Activated T-cell treated with anti-CD3 and anti-CD28 coated beads for 1 hour (primary cell): ENCODE measurements around the gene ZNF638.
"Not testable (repeated sequence)": the region's sequence is repeated elsewhere in the genome, so short reads cannot be mapped to it uniquely, and the experiment has no call there.

Experiments
- DNase-seq: peaks from one replicate; pipeline ENCODE4 v3.0.0-alpha.2; 2020; ENCODE audit warnings: low read depth

The ZNF638 gene, protein sequence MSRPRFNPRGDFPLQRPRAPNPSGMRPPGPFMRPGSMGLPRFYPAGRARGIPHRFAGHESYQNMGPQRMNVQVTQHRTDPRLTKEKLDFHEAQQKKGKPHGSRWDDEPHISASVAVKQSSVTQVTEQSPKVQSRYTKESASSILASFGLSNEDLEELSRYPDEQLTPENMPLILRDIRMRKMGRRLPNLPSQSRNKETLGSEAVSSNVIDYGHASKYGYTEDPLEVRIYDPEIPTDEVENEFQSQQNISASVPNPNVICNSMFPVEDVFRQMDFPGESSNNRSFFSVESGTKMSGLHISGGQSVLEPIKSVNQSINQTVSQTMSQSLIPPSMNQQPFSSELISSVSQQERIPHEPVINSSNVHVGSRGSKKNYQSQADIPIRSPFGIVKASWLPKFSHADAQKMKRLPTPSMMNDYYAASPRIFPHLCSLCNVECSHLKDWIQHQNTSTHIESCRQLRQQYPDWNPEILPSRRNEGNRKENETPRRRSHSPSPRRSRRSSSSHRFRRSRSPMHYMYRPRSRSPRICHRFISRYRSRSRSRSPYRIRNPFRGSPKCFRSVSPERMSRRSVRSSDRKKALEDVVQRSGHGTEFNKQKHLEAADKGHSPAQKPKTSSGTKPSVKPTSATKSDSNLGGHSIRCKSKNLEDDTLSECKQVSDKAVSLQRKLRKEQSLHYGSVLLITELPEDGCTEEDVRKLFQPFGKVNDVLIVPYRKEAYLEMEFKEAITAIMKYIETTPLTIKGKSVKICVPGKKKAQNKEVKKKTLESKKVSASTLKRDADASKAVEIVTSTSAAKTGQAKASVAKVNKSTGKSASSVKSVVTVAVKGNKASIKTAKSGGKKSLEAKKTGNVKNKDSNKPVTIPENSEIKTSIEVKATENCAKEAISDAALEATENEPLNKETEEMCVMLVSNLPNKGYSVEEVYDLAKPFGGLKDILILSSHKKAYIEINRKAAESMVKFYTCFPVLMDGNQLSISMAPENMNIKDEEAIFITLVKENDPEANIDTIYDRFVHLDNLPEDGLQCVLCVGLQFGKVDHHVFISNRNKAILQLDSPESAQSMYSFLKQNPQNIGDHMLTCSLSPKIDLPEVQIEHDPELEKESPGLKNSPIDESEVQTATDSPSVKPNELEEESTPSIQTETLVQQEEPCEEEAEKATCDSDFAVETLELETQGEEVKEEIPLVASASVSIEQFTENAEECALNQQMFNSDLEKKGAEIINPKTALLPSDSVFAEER (N-terminal part only)

DNA sequence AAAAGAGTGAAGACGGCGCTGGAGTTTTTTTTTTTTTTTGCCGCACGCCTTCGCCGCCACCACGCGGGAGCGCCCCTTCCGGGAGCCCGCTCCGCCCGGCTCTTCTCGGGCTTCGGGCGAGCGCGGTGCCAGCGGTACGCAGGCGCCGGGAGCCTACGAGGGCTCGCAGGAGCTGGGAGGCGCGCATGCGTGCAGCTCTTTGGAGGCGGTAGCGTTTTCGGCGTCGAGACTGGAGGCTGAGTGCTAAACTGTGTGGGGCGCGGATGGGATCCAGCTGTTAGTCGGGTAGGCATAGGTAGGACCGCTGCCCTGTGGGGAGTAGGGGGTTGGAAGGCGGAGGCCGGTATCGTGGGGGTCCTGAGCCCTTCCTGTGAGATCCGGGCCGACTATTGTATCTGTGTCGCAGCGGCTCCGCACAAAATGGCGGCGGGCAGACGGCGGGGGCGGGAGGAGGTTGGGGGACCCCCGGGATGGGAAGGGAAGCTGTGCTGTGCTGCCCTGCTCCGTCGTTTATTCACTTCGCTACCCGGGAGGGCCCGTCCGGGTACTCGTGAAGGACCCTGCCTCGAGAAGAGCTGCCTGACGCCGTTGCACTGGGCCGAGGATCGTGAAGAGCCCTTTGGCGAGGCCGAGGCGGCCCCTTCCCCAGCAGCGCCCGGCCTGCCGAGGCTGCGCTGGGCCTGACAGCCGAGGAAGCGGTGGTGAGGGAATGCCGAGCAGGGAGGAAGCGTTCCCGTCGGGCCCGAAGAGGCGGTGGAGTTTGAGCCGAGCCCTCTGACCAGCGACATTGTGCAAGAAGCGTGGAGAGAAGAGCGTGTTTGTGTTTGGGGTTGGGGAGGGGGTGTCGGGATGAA lies at the start of gene ZNF638:
Gene ZNF638 (plus strand): TSS at position 202 of the 854 bp plus-strand sequence. CDS start 17,173 bp downstream, outside the sequence.
- peak; percentile 88 for DNase-seq

DNA sequence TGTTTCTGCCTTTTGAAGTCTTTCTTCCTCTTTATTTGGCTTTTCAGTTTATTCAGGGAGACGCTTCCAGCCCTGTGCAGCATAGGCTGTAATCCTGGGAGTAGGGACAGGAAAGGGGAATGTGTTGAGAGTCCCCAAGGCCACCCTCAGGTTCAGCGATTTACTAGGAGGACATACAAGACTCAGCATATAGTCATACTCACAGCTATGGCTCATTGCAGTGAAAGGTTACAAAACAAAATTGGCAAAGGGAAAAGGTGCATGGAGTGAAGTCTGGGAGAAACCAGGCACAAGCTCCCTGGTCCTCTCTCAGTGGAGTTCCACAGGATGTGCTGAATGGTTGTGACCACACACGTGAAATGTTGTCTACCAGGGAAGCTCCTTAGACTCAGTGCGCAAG lies 49.6 kb upstream of the ZNF638 start:
- no peak for DNase-seq

DNA sequence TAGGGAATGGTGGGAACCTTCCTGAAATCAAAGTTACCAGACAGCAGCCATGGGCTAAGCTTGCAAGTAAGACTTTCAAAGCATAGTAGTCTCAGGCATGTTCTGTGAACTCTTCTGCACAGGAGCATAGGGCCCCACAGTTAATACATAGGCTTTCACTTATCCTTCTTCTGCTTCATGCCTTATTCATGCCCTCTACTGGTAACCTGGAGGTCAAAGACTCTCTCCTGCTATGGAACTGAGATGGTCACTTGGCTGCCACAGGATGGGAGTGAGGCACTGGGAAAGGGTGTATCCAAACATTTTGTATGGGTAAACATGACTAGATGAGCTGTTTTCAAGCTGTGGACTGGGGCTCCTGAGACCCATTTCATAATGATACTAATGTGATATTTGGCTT lies 49.1 kb upstream of the ZNF638 start:
- DNase-seq = no peak

DNA sequence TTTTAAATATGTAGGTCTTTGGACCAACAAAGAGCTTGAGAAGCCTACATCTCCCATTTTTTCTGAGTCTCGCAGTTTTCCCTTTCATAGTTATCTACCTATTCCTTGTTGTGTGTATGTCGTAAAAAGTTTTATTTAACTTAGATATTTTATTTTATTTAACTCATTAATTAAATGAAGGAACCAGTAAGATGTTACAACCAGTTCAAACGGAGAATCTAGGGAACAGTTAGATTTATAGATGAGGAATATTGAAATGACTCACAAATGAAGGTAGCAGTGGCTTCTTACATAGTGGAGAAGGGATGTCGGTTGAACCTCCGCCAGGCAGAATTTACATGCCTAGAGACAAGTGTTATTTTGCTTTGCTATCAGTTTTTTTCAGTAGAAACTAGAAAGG lies 48.5 kb upstream of the ZNF638 start:
- no peak for DNase-seq

DNA sequence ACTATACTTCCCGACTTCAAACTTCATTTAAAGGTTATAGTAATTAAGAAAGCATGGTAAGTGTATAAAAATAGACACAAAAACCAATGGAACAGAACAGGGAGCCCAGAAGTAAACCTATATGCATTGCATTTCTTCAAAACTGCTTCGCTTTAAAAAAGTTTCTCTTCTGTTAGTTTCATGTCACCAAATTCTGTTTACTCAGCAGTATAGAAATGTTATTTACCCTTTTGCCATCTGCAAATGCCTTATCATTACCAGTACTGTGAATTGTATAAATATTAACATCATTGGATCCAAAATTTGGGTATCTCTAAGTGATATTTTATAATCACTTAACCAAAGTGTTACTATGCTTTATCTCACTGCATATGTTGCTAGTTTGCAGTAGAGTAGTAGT lies 45.9 kb upstream of the ZNF638 start:
- DNase-seq = no peak

DNA sequence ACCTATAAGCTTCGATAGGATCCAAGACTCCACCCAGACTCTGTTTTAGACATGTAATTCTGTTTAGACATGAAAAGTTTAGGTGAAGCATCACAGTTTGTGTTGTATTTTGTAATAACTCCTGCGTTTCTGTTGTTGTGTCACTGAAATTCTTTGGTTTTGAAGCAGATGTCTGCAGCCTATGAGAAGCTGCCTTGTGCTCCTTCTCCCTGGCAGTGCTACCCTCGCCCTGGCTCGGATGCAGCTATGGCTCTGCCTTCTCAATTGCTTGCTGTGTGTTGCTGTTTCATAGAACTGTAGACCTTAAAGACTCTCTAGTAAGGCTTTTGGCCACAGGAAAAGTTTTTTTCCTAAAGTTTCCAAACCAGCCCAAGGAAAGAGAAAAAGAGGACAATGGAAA lies 40.2 kb upstream of the ZNF638 start:
- no peak for DNase-seq

DNA sequence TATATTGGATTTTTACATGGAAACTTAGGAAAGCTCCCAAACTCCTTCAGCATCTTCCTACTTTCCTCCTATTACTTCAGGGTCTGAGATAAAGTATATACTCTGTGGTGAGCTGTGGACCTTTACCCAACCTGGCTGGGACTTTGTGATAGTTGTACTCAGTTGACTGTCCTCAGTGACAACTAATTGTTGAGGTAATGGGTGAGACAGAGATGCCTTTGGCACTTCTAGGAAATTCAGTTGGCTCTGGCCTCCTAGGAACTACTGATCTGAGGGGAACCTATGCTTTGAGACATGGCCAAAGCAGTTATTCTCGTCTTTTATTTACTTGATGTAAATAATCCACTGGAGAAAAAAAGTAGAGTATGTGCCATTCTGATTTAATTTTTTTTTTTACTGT lies 39.4 kb upstream of the ZNF638 start:
- no peak for DNase-seq

DNA sequence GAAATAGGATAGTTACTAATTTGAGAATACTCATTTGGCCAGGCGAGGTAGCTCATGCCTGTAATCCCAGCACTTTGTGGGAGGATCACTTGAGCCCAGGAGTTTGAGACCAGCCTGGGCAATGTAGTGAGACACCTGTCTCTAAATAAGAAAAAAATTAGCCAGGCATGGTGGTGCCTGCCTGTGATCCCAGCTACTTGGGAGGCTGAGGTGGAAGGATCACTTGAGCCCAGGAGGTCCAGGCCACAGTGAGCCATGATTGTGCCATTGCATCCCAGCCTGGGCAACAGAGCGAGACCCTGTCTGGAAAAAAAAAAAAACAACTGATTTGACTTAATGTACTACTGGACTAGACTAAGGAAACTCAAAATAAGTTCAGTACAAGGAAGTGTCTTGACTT lies 32.7 kb upstream of the ZNF638 start:
- DNase-seq = no peak

DNA sequence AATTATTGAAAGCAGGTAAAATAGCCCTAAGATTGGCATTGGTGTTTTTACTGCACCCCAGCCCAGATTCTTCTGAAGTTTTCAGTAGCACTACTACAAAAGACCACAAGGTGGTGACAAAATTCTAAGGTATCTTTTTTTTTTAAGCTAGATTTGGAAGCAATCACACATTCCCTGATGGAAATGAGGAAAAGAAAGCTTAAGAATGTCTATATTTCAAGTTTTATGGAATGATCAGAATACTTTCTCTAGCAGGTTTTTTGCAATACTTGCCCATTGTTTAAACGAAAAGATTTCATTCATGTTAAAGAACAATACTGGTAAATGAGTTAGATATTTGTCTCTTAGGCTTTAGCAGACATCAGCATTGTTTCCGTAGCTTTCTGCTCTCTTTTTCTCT lies 32.1 kb upstream of the ZNF638 start:
- no peak for DNase-seq

DNA sequence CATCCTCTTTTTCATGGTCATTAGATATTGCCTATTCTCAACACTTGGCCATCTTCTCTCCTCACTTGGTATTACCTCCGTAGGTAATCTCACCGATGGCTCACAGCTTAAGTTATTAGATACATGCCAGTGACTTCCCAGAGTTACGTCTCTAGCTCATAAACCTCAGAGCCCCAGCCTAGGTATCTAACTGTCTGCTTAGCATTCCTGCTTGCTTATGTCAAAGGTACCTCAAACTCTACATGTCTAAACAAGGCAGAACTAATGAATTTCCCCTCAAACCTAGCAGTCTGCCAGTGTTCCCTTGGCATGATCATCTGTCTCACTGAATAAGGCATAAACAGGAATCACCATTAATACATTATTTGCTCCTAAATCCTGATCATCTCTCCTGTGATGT lies 27.7 kb upstream of the ZNF638 start:
- DNase-seq = no peak

DNA sequence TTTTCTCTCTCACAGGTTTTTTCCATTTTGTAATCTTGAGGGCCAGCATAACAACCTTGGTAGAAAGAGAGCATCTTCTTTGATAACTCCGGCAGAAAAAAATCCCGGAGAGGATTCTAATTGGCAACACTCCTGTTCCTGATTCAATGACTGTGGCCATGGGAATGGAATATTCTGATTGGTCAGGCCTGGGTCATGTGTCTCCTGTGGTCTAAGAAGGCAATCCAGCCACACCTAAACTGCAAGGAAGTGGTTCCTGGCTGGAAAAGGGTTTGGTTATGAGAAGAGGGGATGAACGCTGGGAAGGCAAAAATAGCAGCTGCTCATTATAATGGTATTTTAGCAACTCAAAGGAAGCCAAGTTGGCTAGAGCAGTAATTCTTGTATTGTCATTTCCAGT lies 24.8 kb upstream of the ZNF638 start:
- no peak for DNase-seq

DNA sequence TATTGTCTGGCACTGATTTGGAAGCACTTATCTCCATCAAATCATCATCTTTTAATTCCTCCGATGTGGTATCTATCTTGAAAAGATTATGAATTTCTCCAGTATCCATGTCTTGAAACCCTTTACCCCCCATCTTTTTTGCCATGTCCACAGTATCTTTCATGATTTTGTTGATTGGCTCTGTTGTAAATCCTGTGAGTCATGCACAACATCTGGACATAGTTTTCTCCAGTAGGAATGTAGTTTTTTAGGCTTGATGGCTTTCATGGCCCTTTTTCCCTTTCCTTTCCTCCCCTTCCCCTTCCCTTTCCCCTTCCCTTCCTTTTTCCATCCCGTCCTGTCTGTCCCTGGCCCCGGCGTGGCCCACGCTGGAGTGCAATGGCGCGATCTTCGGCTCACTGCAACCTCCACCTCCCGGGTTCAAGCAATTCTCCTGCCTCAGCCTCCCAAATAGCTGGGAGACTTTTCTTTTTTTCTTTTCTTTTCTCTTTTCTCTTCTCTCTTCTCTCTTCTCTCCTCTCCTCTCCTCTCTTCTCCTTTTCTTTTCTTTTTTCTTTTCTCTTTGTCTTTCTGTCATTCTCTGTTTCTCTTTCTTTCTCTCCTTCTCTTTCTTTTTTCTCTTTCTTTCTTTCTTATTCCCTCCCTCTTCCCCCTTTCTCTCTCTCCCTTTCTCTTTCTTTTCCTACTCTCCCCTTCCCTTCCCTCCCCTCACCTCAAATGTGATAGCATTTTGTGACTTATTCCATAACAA lies 18.4 kb upstream of the ZNF638 start:
- no peak for DNase-seq

DNA sequence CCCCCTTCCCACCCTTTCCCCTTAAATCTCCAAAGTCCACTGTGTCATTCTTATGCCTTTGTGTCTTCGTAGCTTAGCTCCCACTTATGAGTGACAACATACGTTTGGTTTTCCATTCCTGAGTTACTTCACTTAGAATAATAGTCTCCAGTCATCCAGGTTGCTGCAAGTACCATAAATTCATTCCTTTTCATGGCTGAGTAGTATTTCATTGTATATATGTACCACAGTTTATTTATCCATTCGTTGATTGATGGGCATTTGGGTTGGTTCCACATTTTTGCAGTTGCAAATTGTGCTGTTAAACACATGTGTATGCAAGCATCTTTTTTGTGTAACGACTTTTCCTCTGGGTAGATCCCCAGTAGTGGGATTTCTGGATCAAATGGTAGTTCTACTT lies 14.5 kb upstream of the ZNF638 start:
- no peak for DNase-seq

DNA sequence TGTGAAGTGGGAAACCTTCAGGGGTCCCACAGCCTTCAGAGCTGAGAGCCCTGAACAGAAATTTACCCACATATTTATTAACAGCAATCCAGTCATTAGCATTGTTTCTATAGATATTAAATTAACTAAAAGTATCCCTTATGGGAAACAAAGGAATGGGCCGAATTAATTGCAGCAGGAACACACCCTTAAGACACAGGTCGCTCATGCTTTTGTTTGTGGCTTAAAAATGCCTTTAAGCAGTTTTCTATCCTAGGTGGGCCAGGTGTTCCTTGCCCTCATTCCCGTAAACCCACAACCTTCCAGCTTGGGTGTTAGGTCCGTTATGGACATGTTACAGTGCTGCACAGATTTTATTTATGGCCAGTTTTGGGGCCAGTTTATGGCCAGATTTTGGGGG lies 13.7 kb upstream of the ZNF638 start:
- DNase-seq = not testable (repeated sequence)

DNA sequence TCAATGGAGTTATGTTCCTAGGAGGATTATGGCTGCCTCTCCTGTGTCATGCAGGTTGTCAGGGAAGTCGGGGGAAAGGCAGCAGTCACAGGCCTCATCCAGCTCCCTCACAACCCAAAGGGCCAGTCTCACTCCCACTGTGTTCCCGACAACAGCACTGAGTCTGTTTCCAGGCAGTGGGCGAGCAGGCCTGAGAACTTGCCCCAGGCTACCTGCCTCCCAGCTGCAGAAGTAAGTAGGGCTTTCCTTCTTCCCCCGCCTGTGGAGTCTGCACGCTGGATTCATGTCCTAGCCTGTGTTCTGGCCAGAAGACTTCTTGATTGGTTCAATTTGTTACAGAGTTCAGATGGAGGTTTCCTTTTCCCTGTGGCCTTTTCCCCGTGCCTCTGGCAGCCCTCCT lies 8.2 kb upstream of the ZNF638 start:
- no peak for DNase-seq

DNA sequence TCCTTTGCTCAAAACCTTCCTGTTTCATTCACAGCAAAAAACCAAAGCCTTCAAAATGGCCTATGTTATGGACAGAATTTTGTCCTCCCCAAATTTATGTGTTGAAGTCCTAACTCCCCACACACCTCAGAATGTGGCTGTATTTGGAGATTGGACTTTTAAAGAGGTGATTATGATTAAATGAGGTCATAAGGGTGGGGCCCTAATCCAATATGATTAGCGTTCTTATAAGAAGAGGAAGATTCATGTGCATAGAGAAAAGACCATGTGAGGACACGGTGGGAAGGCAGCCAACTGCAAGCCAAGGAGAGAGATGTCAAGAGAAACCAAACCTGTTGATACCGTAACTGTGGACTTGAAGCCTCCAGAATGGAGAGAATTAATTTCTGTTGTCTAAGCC lies 4.6 kb upstream of the ZNF638 start:
- no peak for DNase-seq

DNA sequence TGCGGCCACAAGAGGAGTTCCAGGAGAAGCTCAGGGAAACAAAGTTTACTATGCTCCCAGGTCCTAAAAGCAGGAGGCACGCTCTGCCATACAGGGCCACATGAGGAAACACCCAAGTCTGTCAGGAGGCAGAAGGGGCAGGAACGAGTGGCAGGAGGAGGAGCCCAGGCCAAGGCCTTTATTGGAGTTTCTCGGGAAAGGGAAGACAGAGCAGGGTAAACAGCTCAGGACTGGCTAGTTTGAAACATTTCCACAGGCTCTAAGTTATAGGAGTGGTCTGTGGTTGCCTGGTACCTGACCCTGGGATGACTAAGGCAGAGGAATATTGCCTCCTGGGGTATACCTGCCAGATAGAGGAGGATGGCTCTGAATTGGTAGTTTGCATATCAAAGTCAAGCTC lies 3.7 kb upstream of the ZNF638 start:
- DNase-seq = no peak

DNA sequence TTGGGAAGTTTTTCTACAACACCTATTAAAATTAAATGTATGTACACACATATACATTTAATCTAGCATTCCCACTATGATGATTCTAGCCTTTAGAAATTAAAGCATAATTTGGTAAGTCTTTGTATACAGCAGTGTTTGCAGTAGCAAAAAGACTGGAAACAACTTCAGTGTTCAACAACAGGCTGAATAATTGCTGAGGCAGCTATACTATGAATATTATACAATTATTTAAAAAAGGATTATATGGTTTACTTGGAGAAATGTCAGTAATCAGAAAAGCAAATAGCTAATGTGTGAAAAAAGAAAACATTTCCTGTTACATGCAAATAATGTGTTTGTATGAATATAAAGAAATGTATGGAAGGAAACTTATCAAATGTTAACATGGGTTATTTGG lies 1.4 kb upstream of the ZNF638 start:
- no peak for DNase-seq

DNA sequence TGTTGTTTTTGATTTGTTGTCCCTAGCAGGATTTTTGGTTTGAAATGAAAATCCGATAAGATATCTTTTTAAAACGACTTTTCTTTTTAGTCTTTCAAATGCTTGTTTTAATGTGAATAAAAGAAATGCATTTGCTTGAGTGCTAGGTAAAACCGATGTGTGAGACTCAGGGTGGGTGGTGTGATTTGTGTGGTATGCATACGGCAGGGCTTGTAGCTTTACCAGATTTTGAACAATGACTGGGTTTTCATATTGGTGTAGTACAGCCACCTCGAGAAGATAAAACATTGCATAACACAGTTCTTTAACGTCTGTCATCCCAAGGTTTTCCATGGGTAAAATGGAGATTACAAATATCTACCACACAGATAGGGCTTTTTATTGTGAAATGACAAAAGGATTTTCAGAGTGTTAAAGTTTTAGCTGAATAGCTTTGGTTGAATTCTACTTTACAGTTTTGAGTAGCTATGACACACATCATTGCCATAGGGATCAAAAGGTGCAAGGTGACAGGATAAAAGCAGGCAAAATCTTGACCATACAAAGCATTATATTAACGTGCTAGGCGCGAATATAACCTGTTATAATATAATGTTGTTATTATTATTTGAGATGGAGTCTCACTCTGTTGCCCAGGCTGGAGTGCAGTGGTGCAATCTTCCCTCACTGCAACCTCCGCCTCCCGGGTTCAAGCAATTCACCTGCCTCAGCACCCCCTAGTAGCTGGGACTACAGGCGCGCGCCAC lies 824 bp upstream of the ZNF638 start:
- no peak for DNase-seq

DNA sequence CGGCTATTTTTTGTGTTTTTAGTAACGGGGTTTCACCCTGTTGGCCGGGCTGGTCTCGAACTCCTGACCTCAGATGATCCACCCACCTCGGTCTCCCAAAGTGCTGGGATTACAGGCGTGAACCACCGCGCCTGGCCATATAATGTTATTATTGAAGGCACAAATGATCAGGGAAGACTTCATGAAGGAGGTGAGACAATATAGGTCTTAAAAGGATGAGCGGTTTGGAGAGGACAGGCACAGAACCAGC lies 326 bp upstream of the ZNF638 start:
- DNase-seq = peak; percentile 6

DNA sequence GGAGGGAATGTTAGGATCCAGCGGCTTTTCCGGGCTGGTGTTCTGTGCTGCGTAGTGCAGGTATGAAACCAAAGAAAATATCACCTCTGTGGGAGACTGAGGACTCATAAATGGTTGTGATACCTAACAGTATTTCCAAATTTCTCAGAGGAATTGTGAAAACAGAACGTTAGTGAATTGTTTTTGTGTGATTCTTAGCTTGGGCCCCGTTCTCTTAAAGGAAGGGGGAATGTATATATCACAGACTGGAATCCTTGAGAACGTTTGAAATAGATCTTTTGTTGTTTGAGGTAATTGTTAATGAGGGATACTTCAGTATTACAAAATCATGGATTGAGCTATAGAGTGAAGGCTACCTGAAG lies 834 bp downstream of the ZNF638 start:
- no peak for DNase-seq
